HG03432 (cell line): ENCODE data around the gene CSRP1.

Experiments
- ATAC-seq: cut with Tn5 transposase; IDR thresholded peaks from one replicate; pipeline ENCODE4 v1.9.1; 2021; ENCODE audit warnings: mild to moderate bottlenecking, moderate library complexity; ENCODE audit not compliant: unreplicated experiment

The CSRP1 gene

DNA sequence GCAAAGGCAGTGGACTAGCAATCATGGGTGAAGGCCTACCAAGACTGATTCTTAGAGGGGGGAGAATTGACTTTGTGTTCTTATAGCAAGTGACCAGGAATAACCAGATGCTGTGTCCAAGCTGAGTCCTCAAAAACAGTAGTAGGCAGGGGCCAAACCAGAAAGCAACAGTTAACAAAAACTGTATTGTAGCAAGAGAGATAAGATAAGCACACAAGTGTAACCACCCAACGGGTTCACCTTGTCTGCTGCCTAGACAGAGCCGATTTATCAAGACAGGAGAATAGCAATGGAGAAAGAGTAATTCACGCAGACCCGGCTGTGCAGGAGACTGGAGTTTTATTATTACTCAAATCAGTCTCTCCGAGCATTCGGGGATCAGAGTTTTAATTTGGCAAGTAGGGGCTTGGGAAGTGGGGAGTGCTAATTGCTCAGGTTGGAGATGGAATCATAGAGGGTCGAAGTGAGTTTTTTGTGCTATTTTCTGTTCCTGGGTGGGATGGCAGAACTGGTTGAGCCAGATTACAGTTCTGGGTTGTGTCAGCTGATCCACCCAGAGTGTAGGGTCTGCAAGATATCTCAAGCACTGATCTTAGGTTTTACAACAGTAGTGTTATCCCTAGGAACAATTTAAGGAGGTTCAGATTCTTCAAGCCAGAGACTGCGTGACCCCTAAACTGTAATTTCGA lies 8.3 kb upstream of the CSRP1 start:
- ATAC-seq = no peak

DNA sequence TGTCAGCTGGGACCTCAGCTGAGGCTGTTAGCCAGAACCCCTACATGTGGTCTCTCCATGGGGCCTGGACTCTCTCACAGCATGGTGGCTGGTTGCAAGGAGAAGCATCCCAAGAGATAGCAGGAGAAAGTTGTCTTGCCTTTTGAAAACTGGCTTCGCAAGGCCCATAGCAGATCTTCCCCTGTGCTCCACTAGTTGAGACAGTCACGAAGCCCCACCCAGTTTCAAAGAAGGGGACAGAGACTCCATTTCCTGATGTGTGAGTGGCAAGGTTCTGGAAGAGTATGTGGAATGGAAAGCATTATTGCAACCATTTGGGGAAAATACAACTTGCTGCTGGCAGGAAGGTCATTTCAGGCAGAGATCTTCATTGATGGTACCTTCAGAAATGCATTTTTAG lies 7.5 kb upstream of the CSRP1 start:
- ATAC-seq = no peak

DNA sequence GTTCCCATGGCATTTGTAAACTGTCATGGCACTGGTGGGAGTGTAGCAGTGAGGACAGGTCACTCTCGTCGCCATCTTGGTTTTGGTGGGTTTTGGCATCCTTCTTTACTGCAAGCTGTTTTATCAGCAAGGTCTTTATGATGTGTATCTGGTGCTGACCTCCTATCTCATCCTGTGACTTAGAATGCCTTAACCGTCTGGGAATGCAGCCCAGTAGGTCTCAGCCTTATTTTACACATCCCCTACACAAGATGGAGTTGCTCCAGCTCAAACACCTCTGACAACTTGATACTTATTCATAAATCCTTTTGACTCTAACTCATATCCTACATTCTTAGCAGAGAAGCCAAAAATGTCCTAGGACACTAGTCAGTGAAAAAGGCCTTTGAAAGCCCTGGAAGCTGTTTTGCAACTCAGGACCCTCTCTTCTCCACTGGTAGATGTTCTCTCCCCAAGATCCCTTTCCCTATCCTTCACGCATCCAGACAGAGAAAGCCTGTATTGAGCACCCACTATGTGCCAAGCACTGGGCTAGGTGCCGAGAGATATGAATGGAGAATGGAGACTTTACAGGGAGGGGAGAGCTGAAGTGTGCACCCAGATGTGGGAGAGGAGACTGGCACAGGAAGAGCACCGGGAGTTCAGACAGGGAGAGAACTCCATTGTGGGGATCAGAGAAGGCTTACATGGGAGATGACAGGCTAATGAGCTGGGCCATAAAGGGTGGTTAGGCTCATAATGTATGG lies 6.7 kb upstream of the CSRP1 start:
- no peak for ATAC-seq

DNA sequence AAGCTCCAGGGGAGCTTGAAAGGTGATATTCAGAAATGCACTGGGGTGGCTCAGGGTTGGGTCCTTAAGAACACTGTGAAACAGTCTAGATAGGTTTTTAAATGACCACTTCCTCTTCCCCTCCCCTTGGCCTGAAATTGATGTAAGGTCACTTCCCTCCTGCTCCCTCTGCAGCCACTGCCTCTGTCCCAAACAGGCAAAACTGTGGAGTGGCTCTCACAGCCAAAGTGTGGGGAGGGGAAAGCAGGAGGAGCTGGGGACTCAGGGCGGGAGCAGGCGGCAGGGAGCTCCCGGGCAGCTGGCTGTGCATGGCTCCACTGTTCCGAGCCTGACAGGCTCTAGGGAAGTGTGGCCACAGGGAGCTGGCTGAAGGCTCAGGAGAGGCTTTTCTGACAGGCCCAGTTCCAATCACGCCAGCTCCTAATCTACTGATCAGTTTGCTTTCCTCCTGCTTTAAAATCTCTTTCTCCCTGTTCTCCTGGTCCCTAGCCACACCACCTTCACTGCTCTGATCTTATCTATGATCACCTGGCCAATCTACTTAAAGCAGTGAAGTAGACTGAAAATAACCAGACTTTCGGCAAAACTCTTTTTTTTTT lies 5.1 kb upstream of the CSRP1 start:
- no peak for ATAC-seq

DNA sequence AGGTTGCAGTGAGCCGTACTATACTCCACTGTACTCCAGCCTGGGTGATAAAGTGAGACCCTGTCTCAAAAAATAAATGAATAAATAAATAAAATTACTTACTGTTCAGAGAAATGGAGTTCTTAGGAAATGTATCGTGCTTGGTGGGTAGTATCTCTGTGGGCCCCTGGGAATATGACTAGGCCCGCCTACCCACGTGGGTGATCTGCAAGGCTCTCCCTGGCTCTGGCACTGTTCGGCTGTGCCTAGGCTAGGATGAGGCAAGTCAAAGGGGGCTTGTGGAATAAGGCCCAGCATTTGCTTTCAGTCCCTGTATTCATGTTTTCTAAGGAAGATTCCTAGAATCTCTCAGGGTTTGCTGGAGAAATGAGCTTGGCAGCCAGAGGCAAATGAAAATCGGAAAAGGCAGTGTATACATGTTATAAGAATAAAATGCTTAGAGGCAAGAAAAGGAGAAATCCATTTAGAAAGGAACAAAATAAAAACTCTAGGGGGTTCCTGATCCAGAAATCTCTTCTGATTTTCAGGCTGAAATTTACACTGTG lies 4.5 kb upstream of the CSRP1 start:
- ATAC-seq = no peak

DNA sequence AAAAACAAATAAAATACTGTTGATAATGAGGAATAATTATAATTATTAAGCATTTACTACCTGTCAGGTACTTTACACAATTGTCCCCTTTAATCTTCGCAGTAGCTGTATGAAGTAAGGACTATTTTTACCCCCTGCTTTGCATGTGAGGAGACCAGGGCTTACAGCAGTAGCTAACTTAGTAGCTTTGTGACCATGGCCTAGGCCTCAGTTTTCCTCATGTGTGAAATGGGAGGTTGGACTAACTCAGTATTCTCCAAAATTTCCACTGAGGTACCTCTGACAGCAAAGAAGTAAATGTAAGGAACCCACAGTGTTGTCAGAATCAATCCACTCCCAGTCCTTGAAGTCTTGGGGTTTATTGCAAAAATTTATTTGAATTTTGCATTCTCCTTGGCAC lies 3.8 kb upstream of the CSRP1 start:
- ATAC-seq = no peak

DNA sequence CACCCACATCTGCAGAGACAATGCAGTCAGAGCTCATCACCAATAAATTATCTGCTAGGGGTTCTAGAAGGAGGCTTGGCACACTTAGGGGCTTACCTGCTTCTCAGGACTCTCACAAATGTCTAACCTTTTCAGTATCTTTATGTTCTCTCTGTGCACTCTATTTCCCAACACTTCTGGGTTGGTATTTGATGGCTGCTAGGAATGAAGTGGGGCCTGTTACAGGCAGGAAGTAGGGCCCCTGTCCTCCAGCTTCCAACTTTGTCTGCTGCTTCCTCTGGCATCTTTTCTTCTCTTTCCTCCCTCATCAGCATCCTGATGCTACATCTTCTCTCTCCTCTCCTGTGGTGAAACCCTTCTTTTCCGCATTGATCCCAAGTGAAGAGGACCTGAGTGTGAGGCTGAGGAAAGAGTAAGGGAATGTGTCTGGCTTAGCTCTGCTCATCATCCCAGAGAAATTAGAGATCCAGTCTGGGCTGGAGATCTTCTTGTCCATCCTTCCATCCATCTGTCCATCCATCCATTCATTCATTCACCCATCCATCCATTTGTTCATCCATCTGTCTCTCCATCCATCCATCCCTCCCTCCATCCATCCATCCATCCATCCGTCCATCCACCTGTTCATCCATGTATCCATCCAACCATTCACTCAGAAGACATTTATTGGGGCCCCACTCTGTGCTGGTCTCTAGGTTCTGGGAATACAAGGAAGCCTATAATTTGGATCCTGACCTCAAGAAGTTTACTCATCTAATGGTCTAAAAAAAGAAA lies 2.9 kb upstream of the CSRP1 start:
- ATAC-seq = no peak

DNA sequence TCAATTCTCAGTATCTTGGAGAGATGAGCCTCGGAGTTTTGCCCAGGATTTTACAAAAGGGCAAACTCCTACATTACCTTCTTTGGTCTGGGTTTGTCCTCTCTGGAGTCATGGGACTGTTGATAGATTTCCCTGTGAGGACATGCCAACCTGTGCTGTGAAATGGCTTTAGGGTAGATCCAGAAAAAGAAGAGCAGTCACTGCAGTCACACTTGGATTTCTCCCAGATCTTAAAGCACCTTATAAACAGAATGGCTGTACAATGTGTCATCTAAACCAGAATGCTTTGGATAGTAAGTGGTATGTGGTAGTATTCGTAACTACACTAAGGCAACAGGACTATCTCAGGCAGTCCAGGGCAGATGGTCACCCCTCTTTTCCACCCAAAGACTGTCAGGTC lies 1.9 kb upstream of the CSRP1 start:
- no peak for ATAC-seq

DNA sequence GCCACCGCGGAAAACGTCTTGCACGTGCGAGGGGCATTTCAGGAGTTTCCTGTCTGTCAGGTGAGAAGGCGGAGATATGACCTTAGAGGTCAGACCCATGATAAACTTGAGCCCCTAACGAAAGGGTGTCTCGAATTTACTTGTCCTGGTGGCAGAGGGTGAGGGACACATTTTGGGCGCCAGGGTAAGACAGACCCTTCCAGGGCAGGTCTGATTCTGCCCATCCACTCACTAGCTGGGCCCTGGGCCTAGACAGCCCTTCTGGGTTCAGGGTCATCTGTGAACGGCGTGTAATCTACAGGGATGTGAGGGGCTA lies 395 bp upstream of the CSRP1 start:
- ATAC-seq = peak; percentile 14

DNA sequence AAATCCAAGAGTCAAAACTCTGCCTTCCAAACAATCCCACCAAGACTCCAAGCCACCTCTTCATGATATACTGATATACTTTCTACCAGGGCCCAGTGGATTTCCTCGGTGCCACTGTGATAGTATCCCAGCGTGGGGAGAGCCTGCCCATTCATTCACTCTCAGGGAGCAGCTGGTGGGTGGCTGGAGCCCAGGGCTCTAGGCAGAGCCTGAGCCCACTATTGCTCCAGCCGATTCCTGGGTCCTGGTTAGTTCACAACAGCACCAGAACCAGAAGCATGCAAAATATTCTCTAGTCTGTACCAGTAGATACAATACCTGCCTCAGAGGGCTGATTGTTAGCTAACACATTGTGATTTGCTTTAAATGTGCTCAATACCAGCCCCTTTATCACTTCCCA lies 831 bp downstream of the CSRP1 start:
- ATAC-seq = no peak

DNA sequence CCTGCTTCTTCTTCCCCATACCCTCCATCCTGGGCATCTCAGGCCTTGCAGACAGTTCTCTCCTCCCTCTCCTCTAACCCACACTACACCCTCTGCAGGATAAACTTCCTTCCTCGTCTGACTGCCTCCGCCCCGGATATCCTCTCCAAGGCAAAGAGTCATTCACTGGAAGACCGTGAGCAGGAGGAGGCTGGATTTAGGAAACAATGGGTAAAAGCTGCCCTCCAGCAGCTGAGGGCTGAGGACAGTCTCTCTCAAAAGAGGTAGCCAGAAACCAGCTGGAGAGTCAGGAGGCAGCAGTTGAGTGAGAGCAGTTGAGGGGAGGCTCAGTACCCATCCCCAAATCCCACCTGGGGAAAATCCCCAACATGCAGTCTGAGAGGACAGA lies 1.4 kb downstream of the CSRP1 start:
- ATAC-seq = no peak

DNA sequence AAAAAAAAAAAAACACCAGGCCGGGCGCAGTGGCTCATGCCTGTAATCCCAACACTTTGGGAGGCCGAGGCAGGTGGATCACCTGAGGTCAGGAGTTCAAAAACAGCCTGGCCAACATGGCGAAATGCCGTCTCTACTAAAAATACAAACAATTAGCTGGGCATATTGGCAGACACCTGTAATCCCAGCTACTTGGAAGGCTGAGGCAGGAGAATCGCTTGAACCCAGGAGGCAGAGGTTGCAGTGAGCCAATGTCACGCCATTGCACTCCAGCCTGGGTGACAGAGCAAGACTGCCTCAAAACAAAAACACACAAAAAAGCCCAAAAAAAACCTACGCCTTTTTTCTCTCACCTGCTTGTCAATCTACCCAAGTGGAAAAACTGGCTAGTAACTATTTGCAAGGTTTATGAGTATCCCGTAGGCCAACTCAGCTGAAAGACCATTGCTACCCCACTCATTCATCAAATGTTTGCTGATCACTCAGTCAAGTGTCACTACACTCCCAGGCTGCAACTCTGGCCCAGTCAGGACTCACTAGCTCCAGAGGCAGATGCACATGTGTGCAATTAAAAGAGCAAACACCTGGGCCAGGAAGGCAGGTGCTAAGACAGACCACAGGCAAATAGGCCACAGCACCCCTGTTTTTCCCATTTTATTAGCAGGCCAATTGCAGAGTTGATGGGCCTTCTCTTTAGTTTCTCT lies 2.0 kb downstream of the CSRP1 start:
- ATAC-seq = no peak

DNA sequence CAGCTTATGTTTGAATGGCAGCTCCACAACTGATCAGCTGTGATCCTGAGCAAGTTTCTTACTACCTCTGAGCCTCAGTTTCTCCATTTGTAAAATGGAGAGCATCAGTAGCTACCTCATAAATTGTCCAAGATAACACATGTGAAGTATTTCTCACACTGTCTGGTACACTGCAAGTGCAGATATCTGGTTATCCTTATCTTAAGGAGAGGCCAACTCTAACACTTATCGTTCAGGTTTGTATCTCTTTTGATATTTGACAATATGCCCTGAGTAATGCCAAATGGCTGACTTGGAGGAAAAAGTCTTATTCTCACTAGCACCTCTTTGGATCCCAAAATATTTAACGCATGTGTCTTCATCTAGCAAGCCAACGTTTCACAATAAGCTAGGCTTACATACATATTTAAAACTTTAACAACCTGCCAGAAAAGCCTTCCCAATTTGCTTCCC lies 2.7 kb downstream of the CSRP1 start:
- no peak for ATAC-seq

DNA sequence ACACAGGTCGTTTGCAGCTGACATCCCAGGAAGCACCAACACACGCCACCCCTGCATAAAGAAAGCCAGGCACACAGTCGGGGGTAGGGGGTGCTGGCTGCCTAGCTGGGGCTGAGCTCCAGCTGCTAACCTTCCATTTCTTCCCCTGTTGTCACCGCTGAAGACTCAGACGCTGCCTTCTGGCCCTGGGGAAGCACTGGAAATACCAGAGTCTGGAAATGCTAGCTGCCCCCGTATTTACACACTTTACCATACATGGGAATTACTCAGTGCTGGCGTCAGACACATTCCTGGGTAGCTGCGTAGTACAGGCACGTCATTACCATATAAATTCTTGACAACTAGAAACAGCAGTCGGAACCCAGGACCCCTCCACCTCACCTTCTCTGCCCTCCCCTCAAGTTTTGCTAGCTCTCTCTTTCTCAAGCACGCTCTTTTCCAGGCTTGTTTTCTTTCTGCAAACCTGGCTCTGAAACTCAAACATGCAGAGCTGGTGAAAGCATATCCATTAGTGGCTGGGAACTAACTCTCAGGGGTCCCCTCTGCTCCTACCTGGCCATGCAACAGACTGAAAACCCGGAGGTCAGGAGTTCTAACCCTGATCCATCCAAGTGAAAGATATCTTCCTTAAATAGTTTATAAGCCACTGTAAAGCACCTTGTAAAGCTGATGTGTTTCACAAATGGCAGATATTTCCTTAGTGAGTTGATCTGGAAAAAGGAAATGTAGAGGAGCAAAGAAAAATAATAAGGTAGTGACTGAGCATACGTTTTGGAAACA lies 3.3 kb downstream of the CSRP1 start:
- no peak for ATAC-seq

DNA sequence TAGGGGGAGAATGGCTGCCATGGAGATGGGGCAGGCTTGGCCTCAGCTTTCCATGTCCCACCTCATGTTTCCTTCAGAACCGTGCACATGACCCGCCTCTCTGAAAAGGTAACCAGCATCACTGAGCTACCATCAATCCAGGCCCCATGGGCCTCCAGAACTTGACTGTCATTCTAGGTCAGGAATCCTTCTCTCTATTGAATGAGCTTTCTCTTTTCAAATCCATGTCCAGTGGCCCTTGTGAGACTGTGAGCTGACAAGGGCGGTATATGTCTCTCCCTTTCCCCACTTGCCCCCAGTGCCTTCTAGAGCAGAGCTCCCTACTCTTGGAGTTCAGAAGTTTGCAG lies 4.4 kb downstream of the CSRP1 start:
- no peak for ATAC-seq

DNA sequence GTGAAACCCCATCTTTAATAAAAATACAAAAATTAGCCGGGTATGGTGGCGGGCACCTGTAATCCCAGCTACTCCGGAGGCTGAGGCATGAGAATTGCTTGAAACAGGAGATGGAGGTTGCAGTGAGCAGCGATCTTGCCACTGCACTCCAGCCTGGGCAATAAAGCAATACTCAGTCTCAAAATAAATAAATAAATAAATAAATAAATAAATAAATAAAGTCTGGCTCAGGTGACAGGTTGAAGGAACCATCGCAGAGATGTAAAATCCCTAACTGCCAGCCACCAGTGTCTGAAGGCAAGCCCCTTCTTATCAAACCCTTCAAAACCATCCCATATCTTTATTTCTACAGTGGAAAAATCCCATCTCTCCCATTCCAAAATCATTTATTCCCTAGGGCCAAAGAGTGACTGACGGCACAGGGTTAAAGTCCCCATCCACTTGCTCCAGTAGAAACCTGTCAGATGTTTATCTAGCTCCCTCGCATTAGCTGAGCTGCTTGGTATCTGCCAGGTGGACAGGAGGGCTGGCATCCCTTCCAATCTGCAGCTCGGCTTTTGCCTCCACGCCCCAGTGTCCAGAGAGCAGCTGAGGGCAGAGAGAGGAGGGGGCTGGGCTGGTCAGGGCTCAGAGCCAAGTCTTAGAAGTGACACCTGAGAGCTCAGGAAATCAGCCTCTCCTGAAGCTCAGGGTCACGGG lies 5.0 kb downstream of the CSRP1 start:
- no peak for ATAC-seq

DNA sequence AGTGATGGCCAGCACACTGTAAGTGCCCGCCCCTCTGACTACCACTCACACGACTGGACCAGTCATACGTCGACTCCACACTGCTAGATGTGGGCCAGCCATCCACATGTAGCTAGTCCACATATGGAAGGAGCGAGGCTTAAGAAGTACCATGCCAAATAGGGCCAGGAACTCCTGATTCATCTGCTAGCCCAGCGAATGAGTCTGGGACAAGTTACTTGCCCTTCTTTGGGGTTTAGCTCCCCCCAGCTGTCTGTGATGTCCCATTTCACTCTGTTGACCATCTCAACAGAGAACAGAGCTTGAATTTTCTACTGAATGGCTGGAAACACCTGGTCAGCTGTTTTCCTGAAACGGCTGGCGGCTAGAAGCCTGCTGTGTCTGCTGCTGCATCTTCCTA lies 5.8 kb downstream of the CSRP1 start:
- ATAC-seq = no peak

DNA sequence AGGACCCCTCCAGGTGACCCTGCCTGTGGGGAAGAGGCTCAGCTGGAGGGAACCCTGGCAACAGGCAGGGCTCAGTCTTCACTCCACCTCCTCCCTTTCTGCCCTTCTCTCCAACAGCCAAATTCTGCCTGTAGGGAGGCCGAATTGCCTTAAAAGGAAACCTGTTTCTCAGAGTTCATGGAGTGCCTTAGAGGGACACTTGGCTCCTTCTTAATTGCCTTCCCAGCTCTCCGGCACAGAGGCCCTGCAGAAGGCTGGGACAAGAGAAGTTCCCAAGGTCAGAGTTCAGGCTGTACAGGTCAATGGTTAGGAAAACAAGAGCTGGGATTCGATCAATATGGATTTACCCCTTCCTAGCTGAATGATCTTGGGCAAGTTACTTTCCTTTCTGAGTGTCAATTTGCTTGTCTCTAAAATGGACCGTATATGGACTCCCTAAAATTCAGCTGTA lies 6.2 kb downstream of the CSRP1 start:
- ATAC-seq = no peak
